ENCODE measurements around the gene FTL. TPM values are rescaled to one million over a fixed set of nuclear protein-coding genes. Genes with fewer than 3 reads are reported as not detected.

Gene FTL
- total RNA-seq, 4 donors from 2014 or later: 472 to 2,968 (median 1,570) TPM

DNA sequence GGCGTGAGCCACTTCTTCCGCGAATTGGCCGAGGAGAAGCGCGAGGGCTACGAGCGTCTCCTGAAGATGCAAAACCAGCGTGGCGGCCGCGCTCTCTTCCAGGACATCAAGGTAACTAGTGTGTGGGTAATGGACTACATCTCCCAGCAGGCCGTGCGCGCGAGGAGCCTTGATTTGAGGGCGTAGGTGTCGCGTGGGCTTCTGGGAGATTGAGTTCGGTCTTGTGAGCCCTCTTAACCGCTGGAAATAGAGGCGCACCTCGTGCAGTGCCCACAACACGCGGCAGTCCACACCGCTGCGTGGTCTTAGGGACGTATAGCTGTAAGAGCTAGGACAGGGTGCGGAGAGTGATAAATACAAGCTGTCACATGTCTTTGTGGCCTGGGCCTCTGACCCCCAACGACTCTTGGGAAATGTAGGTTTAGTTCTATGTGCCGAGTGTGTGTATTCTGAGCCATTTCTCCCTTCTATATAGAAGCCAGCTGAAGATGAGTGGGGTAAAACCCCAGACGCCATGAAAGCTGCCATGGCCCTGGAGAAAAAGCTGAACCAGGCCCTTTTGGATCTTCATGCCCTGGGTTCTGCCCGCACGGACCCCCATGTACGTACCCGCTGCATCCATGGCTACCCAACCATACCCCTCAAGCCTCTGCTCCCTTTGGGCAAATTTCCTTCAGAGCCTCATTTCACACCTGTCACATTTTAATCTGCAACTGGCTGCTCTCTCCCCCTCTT, 864 bp downstream of the FTL start:
- intact Hi-C loops (cut with DNase I; ENCODE audit: low total_unique reads): loop anchor here (10.0 kb wide), 1 partner anchor 71 kb away; the partner anchor contains the start of gene TULP2
- TF ChIP-seq CTCF (IDR thresholded peaks at IDR 0.05) (no peak), POLR2A (IDR thresholded peaks at IDR 0.05) (no peak)

GRCh38 chr19:48966541-48967345, 1.6 kb downstream of the FTL start:
- Histone ChIP-seq H3K27me3 (no peaks in the 10 kb centered on the region), H3K4me3 (peak overlapping the region; percentile 77 to 81), H3K36me3 (no peaks in the 10 kb centered on the region), H3K27ac (peak overlapping the region; percentile 97 to 99), H3K4me1 (peaks cover 0 to 23% of the 10 kb centered on the region in 2 donors), H3K9me3 (no peaks in the 10 kb centered on the region)
- intact Hi-C loops (cut with DNase I; ENCODE audit: low total_unique reads): loop anchor here (10.0 kb wide), 1 partner anchor 72 kb away; the partner anchor contains the start of gene TULP2
- no peak for TF ChIP-seq CTCF (IDR thresholded peaks at IDR 0.05)
- no peak for TF ChIP-seq POLR2A (IDR thresholded peaks at IDR 0.05)
- no peak for DNase-seq

More for the DNA sequence above, 864 bp downstream of the FTL start:
- Histone ChIP-seq H3K36me3 (no peaks in the 10 kb centered on the region), H3K4me1 (peaks cover 0 to 23% of the 10 kb centered on the region in 2 donors), H3K27me3 (no peaks in the 10 kb centered on the region), H3K9me3 (no peaks in the 10 kb centered on the region), H3K27ac (peak overlapping the region; percentile 97 to 99), H3K4me3 (peak overlapping the region; percentile 77 to 81)
- DNase-seq: peak; percentile 87 to 91

GRCh38 chr19:48967346-48968178, 2.5 kb downstream of the FTL start:
- Histone ChIP-seq H3K4me3 (no peak overlapping the region), H3K4me1 (peaks cover 0 to 23% of the 10 kb centered on the region in 2 donors), H3K9me3 (no peaks in the 10 kb centered on the region), H3K27ac (peak overlapping the region; percentile 4 to 99), H3K36me3 (no peaks in the 10 kb centered on the region), H3K27me3 (no peaks in the 10 kb centered on the region)
- DNase-seq: no peak
- intact Hi-C loops (cut with DNase I; ENCODE audit: low total_unique reads): loop anchor here (10.0 kb wide), 1 partner anchor 73 kb away; the partner anchor contains the start of gene TULP2
- TF ChIP-seq POLR2A (IDR thresholded peaks at IDR 0.05) (no peak), CTCF (IDR thresholded peaks at IDR 0.05) (no peak)

- intact Hi-C loops (cut with DNase I; ENCODE audit: low total_unique reads): loop anchor here (10.0 kb wide), 1 partner anchor 73 kb away; the partner anchor contains the start of gene TULP2
- Histone ChIP-seq H3K4me1 (peaks cover 0 to 23% of the 10 kb centered on the region in 2 donors), H3K9me3 (no peaks in the 10 kb centered on the region), H3K27ac (peak overlapping the region; percentile 4 to 99), H3K4me3 (no peak overlapping the region), H3K27me3 (no peaks in the 10 kb centered on the region), H3K36me3 (no peaks in the 10 kb centered on the region)
- DNase-seq: no peak
- TF ChIP-seq CTCF (IDR thresholded peaks at IDR 0.05) (no peak), POLR2A (IDR thresholded peaks at IDR 0.05) (no peak)
Observed at GRCh38 chr19:48968179-48968661, 3.1 kb downstream of the FTL start.

Data from uterus (tissue), 4 donors.